GM19467 (cell line): ENCODE results near the gene CASKIN1.

ENCODE experiments used
- ATAC-seq: cut with Tn5 transposase; IDR thresholded peaks from one replicate; pipeline ENCODE4 v1.9.1; 2021; ENCODE audit warnings: mild to moderate bottlenecking, moderate library complexity; ENCODE audit not compliant: unreplicated experiment

CASKIN1 gene

DNA sequence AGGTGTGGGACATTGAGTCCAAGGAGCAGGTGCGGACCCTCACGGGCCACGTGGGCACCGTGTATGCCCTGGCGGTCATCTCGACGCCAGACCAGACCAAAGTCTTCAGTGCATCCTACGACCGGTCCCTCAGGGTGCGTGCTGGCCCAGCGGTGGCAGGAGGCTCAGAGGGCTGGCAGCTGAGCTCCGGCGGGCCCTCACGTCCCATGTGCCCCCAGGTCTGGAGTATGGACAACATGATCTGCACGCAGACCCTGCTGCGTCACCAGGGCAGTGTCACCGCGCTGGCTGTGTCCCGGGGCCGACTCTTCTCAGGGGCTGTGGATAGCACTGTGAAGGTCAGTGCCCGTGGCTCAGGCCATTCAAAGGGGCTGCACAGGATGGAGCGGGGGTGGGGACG is 20.4 kb downstream of the CASKIN1 start:
- no peak for ATAC-seq

DNA sequence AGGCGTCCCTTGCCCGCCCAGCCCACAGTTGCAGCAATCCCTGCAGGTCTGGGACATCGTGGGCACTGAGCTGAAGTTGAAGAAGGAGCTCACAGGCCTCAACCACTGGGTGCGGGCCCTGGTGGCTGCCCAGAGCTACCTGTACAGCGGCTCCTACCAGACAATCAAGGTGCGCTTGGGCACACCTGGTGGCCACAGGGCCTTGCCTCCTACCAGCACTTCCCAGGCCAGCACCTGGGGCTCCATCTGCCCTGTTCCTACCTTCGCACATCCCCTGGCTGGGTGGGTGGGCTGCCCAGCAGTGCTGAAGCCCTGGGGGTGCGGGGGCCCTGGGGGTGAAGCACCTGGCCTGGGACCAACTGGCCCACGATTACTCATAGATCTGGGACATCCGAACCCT is 21.0 kb downstream of the CASKIN1 start:
- ATAC-seq: no peak

DNA sequence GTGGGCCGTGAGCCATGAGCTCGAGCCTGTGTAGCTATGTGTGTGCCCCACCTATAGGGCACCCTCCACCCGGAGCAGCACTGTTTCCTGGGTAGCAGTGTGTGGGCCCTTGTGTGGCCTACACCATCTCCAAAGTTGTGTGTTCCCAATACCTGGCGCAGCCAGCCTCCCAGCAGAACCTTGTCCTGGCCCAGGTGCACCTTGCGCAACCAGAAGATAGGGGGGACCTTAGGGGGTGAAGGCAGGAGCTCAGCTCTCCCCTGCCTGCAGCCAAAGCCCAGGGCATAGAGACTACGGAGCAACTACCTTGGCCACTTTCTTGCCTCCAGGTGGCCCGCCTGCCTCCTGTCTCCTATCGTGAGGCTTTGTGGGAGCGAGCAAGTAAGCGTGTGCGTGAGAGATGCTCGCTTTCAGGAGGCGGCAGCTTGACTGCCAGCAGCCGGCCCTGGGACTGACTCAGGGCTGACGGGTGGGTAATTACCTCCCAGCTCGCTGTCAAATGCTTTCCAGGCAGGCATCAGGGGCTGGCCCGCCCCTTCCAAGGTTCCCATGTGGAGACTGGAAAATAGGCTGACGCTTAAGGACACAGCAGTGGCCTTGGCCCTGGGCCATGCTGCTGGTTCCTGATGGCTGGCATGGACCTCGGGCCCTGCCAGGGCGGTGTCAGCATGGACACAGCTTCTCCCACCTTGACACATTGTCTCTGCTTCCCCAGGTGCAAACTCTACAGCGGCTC is 21.8 kb downstream of the CASKIN1 start:
- ATAC-seq: no peak

DNA sequence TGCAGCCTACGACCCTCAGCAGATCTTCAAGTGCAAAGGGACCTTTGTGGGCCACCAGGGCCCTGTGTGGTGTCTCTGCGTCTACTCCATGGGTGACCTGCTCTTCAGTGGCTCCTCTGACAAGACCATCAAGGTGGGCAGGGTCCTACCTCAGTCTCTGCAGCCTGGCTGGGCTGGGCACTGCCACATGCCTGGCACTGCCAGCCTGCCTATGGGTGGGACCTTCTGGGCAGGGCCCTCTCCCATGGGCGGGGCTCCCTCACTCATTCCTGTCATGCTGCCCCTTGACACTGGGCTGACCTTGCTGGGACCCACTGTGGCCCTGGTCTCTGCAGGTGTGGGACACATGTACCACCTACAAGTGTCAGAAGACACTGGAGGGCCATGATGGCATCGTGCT is 22.5 kb downstream of the CASKIN1 start:
- ATAC-seq: no peak

DNA sequence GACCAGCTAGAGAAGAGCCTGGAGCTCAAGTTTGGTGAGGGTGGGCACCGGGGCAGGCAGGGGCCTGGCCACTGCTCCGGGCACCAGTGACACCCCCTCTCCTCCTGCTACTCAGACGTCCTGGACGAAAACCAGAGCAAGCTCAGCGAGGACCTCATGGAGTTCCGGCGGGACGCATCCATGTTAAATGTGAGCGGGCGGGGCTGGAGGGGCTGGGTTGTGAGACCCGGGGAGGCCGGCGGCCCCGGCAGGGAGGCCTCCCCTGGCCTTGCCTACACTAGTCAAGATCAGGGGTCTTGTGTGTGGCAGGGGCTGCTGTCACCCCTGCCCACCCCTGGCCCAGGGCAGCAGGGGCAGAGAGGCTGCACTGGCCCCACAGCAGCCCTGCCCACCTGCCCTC is 23.0 kb downstream of the CASKIN1 start:
- ATAC-seq: no peak

DNA sequence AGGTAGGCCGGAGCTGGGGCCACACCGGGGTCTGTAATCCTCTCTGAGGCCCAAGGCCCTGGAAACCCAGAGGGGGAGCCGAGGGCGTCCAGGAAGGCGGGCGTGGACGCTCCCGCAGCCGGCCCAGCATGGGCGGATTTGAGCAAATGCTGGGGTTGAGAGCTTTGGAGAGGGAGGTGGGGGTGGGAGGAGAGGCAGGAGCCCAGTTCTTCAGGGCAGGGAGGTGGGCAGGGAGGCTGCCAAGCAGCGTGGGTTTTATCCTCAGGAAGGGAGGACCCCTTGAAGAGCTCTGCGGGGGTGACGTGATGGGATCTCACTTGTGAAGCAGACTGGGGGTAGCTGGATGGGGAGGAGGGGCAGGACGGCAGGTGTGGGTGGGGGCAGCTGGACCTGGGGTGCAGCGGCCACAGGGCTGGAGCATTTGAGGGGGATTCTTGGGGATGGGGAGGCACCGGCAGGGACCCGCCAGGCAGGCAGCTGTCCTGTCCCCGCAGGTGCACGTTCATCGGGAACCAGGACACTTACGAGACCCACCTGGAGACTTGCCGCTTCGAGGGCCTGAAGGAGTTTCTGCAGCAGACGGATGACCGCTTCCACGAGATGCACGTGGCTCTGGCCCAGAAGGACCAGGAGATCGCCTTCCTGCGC is 23.6 kb downstream of the CASKIN1 start:
- ATAC-seq: no peak

DNA sequence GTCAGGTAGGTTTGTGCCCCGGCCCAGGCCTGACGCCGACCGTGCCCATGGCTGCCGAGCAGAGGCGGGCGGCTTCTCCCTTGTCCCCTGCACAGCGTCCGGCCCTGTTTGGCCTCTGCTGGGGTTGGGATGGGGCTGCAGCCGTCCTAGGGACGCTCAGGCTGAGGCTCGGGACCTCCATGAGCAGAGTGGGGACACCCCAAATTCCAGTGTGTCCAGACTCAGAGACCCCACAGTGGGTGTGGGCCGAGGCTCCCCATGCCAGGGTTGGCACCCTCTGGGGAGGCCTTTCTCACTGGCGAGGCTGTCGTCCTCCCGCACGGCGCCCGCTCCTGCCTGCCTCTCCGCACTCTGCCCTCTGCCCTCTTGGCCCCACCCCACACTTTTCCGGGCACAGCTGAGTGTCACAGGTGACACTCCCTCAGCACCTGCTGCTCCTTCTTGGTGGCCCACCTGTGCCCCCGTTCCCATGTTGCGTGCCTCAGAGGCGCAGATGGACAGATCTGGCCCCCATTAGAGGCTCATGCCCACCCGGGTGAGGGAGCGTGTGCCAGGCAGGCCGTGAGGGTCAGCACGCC is 24.7 kb downstream of the CASKIN1 start:
- ATAC-seq: no peak

DNA sequence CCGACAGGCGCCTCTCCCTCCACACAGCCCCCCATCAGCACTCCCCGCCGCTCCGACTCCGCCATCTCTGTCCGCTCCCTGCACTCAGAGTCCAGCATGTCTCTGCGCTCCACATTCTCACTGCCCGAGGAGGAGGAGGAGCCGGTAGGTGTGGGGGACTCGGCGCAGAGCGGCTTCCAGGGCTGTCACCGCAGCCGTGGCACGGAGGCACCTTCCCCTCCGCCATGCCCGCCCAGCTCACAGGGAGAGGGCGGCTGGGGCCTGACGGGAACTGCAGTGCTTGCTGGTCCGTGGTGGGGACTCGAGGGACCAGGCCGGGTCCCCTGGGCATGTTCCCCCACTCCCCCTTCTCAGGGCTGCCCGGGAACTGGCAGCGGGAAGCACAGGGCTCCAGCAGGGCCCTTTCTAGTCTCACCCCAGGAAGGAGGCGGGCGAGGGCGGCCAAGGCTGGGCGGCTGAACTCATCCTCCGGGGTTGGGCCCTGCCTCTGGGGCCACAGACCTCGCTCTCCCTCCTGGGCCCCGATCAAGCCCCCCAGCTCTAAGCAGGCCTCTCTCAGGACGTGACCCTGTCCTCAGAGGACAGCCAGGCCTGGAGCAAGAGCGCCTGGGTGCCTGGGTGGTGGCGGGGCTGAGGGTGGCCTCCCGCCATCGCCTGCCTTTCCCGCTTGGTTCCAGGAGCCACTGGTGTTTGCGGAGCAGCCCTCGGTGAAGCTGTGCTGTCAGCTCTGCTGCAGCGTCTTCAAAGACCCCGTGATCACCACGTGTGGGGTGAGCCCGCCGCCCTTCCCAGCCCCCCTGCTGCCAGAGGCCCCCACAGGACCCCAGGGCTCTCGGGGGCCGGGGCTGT is 25.6 kb downstream of the CASKIN1 start:
- ATAC-seq: no peak

DNA sequence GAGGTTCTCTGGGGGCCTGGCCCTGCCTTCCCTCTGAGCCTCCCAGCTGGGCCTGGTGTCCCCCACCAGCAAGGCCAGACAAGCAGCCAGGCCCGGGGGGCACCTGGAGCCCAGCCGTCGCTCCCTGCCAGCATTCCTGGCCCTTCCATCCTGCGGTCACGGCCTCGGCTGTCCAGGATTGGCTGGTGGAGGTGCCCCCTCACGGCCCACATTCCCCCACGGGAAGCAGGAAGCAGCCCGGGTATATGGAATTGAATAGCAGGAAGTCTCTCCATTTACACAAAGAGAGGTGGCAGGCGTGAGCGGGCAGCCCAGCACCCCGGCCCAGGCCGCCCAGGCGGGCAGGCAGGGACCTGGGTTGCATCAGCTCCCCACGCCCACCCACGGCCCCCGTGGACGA is 26.3 kb downstream of the CASKIN1 start:
- ATAC-seq: no peak

DNA sequence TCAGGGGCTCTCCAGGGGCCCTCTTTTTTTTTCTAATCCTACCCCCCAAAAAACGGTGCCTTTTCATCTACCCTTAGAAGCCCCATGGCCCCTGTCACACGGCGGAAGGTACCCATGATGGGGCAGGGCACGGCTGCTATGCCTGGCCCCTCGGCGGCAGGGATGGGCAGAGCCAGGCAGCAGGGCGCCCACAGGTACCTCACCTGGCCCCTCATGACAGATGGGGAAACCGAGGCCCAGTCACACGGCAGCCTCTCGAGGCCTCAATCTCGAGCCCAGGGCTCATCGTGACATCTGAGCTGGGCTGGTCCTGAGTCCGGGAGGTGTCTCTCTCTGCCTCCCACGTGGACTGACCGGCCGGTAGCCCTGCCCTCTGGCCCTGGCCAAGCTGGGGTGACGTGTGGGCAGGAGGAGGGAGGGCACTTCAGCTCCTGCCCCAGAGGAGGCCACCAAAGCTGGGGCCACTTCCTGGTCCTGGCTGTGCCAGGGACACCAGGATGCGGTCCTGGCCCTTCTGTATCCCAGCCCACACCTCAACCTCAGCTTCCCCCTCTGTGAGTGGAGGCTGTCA is 29.3 kb downstream of the CASKIN1 start:
- no peak for ATAC-seq

DNA sequence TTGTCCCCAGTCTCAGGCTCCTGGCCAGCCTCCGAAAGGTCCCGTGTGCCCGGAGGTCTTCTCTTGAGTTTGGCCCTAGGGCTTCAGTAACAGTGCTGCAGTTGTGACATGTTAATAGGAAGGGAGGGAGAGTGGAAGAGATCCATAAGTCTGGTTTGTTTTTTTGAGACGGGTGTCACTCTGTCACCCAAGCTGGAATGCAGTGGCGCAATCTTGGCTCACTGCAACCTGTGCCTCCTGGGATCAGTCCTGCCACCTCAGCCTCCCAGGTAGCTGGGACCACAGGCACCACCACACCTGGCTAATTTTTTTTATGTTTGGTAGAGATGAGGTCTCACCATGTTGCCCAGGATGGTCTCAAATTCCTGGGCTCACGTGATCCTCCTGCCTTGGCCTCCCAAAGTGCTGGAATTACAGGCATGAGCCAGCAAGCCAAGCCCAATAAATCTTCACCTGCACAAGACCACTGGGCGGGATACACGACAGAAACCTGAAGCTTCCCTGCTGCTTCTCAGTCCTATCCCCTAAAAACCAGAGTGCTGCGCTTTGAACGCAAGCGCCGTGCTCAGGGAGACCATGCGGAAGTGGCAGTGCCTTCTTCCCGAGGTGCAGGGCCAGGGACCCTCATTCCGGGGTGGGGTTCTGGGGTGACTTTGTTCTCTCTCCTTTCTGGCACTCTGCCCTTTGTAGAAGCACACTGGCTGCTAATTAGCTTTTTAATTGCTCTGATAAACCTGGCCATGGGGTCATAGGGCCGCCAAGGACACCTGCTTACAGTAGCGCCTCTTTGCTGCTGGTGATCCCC is 29.9 kb downstream of the CASKIN1 start:
- no peak for ATAC-seq

DNA sequence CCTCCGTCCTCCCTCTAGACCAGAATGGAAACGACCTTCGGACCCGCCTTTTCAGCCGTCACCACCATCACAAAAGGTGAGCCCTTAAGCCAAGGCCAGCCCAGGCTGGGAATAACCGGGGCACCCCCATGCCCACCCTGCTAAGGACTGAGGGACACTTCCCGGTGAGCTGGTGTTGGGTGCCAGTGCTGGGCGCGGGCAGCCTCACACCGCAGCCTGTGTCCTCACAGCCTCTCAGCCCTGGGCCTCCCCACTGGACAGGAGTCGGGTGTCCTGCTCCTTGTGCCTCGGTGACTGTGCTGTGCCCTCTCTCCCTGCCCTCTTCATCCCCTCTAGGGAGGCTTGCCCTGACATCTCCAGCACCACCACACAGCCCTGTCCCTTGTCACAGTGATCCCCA is 30.5 kb downstream of the CASKIN1 start:
- ATAC-seq: no peak

DNA sequence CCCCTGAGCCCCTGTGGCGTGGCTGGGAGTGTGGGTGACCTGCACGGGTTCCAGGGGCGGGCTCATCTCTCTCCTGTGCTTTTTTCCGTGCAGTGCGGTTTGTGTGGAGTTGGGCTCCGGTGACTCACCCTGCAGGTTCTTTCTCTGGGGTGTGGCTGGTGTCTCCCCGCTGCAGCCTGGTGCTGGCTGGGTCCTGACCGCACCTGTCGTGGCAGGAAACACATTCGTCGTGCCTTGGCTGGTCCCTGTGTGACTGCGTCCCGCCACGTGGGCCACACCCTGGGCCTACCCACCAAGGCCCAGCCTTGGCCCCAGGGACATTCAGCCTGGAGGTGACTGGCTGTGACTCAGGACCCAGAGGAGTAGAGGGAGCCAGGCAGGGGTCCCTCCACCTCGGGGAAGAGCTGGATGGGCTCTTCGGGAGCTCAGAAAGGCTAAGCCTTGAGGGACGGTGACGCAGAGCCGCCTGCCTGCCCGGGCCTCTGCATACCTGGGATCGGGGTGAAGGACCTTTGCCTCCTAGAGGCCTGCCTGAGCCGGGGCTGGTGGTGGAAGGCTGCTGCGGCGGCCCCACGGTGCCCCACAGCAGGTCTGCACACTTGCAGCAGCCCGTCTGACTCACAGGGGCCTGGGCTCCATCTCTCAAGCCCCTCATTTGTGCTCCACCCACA is 33.1 kb downstream of the CASKIN1 start:
- ATAC-seq: no peak

DNA sequence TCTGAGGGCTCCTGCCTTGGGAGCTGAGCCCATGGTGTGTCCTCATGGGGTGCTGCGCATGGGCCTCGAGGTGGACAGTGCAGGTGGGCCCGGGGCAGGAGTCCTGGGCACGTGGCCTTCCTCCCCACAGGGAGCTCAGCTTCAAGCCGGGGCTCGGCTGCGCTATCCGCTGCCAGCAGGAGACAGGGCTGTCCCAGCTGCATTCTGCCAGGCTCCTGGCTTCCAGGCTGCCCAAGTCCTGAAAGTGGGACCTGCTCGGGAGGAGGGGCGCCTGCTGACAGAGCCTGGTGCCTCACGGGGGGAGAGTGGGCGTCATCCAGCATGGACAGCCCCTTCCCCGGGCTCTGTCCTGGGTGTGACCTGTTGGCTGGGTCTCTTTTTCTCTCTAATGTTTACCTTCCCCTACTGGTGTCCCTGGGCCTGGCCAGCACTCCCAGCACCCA is 33.7 kb downstream of the CASKIN1 start:
- no peak for ATAC-seq

DNA sequence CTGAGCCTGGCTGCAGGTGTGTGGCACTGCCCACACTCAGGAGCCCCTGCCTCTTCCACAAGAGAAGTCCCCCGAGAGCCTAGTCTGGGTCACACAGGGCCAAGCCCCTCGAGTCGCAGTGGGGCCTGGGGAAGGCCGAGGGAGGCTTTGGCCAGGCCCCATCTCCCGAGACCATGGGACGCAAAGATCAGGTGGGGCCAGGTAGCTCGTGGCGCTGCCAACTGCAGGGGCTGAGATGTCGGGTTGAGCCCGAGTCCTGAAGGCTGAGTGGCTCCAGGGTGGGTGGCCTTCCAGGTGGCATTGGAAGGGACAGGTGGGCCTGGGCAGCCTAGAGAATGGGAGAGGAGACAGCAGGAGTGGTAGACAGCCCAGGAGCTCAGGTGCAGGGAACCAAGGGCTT is 34.5 kb downstream of the CASKIN1 start:
- ATAC-seq: no peak

DNA sequence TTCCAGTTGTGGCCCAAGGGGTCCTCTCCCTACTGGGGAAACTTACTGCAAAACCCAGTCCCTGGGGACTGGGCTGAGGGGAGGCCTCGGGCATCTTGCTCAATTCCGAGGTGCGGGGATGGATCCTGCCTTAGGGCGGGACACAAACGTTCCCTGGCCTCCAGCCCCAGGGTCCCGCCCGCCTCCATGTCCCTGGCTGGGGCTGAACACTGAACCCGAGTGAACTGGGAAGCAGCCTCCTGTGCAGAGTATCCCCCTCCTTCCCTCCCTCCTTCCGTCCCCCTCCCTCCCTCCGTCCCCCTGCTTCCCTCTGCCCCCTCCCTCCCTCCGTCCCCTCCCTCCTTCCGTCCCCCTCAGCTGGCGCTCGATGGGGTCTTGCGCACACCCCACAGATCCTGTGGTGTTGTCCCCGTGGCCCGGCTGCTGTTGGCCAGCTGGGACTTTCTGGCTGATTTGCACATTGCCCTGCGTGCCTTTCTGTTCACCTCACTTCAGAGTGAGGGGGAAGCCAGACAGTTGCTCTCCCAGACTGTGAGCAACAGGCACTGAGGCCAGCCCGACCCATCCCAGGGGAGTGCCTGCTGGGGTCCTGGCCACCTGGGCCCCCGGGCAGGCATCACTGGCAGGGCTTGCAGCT is 35.4 kb downstream of the CASKIN1 start:
- no peak for ATAC-seq

DNA sequence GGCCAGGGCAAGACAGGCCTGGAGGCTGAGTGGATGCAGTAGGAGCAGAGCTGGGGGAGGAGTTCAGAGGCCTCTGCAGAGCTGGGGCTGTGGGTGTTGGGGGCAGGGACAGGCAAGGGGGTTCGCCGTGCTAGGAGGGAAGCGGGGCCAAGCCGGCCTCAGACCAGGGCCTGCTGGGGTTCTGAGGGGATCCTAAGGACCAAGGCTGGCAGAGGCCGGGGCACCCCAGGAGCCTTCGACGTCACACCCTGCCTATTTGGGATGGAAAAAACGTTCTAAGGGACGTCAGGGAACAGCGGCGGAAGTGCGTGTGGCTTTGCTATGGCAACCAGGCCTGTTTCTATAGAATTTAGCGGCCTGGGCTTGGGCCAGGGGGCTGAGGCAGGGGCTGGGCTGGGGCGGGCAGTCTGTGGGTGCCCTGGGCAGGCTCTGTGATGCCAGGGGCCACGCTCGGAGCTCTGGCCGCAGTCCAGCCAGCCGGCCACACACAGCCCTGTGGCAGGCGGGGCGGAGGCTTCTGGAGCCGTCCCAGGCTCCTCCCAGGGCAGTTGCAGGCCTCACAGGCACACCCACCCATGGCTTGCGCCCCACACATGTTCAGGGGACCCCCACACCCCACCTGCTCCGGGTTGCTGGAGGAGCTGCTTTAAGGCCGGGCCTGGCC is 37.1 kb downstream of the CASKIN1 start:
- no peak for ATAC-seq

DNA sequence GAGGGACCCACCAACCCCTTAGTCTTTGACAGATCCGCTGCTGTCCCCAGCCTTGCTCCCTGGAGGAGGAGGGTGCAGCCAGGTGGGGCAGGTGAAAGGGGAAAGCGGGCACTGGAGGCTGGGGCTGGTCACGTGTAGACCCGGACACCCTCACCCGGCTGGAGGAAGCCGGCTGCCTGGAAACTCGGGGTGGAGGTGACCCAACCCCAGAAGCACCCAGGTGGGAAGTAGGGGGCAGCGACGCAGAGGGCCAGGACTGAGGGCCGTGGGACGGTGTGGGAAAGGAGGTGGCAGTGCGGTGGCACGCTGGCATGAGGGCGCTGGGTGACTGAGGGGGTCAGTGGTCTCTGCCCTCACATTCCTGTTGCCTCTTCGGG is 38.2 kb downstream of the CASKIN1 start:
- ATAC-seq: no peak
